Liver (tissue), 3 donors: ENCODE measurements around the gene PIP4K2A.

ENCODE experiments used
- ATF3 ChIP-seq: IDR thresholded peaks from 2 replicates; pipeline ENCODE4 v1.6.1; 2016; ENCODE audit warnings: antibody characterized with exemption
- CTCF ChIP-seq: fragments of 150-350 bp; IDR thresholded peaks from 2 replicates; pipeline ENCODE4 v1.5.1; 2017; ENCODE audit warnings: improper control_type of control experiment, low read depth, low read length; ENCODE audit not compliant: missing input control
- EGR1 ChIP-seq, 2 donors: IDR thresholded peaks; 2 replicates each; pipeline ENCODE4 v1.6.1; 2016 to 2018; ENCODE audit warnings: antibody characterized with exemption in 2 of 2, low read depth in 2 of 2
- GABPA ChIP-seq, 2 donors: IDR thresholded peaks in 1 of 2; conservative IDR thresholded peaks in 1 of 2; 2 replicates each; pipeline ENCODE4 v1.6.1; 2016; ENCODE audit warnings: antibody characterized with exemption in 2 of 2, mild to moderate bottlenecking in 1 of 2, moderate library complexity in 1 of 2
- HNF4G ChIP-seq: IDR thresholded peaks from 2 replicates; pipeline ENCODE4 v1.6.1; 2016; ENCODE audit warnings: antibody characterized with exemption
- JUND ChIP-seq, 2 donors: IDR thresholded peaks; 2 replicates each; pipeline ENCODE4 v1.6.1; 2016; ENCODE audit warnings: antibody characterized with exemption in 2 of 2
- MAX ChIP-seq: IDR thresholded peaks from 2 replicates; pipeline ENCODE4 v1.6.1; 2016; ENCODE audit warnings: antibody characterized with exemption
- NR2F2 ChIP-seq: IDR thresholded peaks from 2 replicates; pipeline ENCODE4 v1.6.1; 2016; ENCODE audit warnings: antibody characterized with exemption
- RAD21 ChIP-seq, 2 donors: IDR thresholded peaks; 2 replicates each; pipeline ENCODE4 v1.6.1; 2016; ENCODE audit warnings: antibody characterized with exemption in 2 of 2, mild to moderate bottlenecking in 2 of 2
- REST ChIP-seq: IDR thresholded peaks from 2 replicates; pipeline ENCODE4 v1.6.1; 2016; ENCODE audit warnings: antibody characterized with exemption, mild to moderate bottlenecking
- SP1 ChIP-seq: IDR thresholded peaks from 2 replicates; pipeline ENCODE4 v1.6.1; 2018; ENCODE audit warnings: antibody characterized with exemption, mild to moderate bottlenecking
- TAF1 ChIP-seq: conservative IDR thresholded peaks from 2 replicates; pipeline ENCODE4 v1.6.1; 2016; ENCODE audit warnings: antibody characterized with exemption, mild to moderate bottlenecking
- YY1 ChIP-seq: IDR thresholded peaks from 2 replicates; pipeline ENCODE4 v1.6.1; 2016; ENCODE audit warnings: antibody characterized with exemption, mild to moderate bottlenecking
- ZBTB33 ChIP-seq: IDR thresholded peaks from 2 replicates; pipeline ENCODE4 v1.6.1; 2016; ENCODE audit warnings: antibody characterized with exemption
- donor health status: healthy.
- donor health status: healthy.

- TF ChIP-seq TAF1: no peak
- TF ChIP-seq RAD21 (IDR thresholded peaks at IDR 0.05): no peak
- TF ChIP-seq GABPA (IDR thresholded peaks at IDR 0.05 in 1 of 2, conservative IDR thresholded peaks at IDR 0.05 in 1 of 2): no peak
- TF ChIP-seq CTCF: no peak
- no peak for TF ChIP-seq MAX
- no peak for TF ChIP-seq NR2F2
- TF ChIP-seq YY1: no peak
- TF ChIP-seq EGR1 (IDR thresholded peaks at IDR 0.05; ENCODE audit: low read depth in 2 of 2): no peak
- TF ChIP-seq JUND (IDR thresholded peaks at IDR 0.05): no peak
- TF ChIP-seq ATF3: no peak
- TF ChIP-seq REST: no peak
- TF ChIP-seq SP1: no peak
- TF ChIP-seq ZBTB33: no peak
- no peak for TF ChIP-seq HNF4G
Observed at GRCh38 chr10:22682237-22683139, 31.9 kb downstream of the PIP4K2A start.
